GM15510 (cell line): Measurements from ENCODE around the gene RBPMS2.

ENCODE experiments used
- POLR2A ChIP-seq: IDR thresholded peaks from 3 replicates; pipeline ENCODE4 v1.6.1; 2011; ENCODE audit warnings: borderline replicate concordance; ENCODE audit not compliant: insufficient read length; ENCODE audit errors: extremely low read depth

Gene RBPMS2

GRCh38 chr15:64775551-64776401, at the start of gene RBPMS2:
Gene RBPMS2 (minus strand): TSS chr15:64775589. CDS start chr15:64775319, 270 bp downstream.
- TF ChIP-seq POLR2A, result no peak

GRCh38 chr15:64824929-64825430, 49.6 kb upstream of the RBPMS2 start:
- TF ChIP-seq POLR2A, result no peak

GRCh38 chr15:64816452-64816851, 41.1 kb upstream of the RBPMS2 start:
- TF ChIP-seq POLR2A, result no peak

- TF ChIP-seq POLR2A, result no peak
These were observed 37.7 kb upstream of the RBPMS2 start for GRCh38 chr15:64813075-64813474.

- no peak for TF ChIP-seq POLR2A
These were observed 35.3 kb upstream of the RBPMS2 start for GRCh38 chr15:64810497-64811326.

GRCh38 chr15:64809649-64810496, 34.5 kb upstream of the RBPMS2 start:
- no peak for TF ChIP-seq POLR2A

- no peak for TF ChIP-seq POLR2A
These were observed 33.5 kb upstream of the RBPMS2 start for GRCh38 chr15:64808785-64809453.

GRCh38 chr15:64807751-64808222, 32.4 kb upstream of the RBPMS2 start:
- TF ChIP-seq POLR2A, result no peak

GRCh38 chr15:64807051-64807749, 31.8 kb upstream of the RBPMS2 start:
- TF ChIP-seq POLR2A, result no peak

GRCh38 chr15:64806509-64806908, 31.1 kb upstream of the RBPMS2 start:
- TF ChIP-seq POLR2A, result no peak

- TF ChIP-seq POLR2A, result no peak
These were observed 29.2 kb upstream of the RBPMS2 start for GRCh38 chr15:64804619-64805018.

- no peak for TF ChIP-seq POLR2A
These were observed 28.1 kb upstream of the RBPMS2 start for GRCh38 chr15:64803526-64803925.

GRCh38 chr15:64800476-64800875, 25.1 kb upstream of the RBPMS2 start:
- no peak for TF ChIP-seq POLR2A
